Natural killer cell (primary cell): Measurements from ENCODE around the gene MAN2A2. TPM values are rescaled to one million over a fixed set of nuclear protein-coding genes. Genes with fewer than 3 reads are reported as not detected.

Experiments
- ATAC-seq, 3 donors: fragments of 150-1000 bp in 2 of 3; fragments of 200-7000 bp in 1 of 3; cut with Tn5 transposase; 1 replicate in 1 of 3; 2 replicates in 2 of 3; pipeline ENCODE4 v1.10.0; 2021; ENCODE audit warnings: mild to moderate bottlenecking in 2 of 3, moderate library complexity in 2 of 3
- DNase-seq, 2 donors: peaks; one replicate each; pipeline versions ENCODE4 v3.0.0 to v3.0.0-alpha.2; 2013 to 2021; ENCODE audit warnings: mixed read lengths in 1 of 2
- H3K27ac ChIP-seq: one replicate; pipeline ENCODE4 v1.5.1; 2013; ENCODE audit warnings: mild to moderate bottlenecking, low read length
- H3K27me3 ChIP-seq: one replicate; pipeline ENCODE4 v1.6.1; 2013; ENCODE audit warnings: low read length; ENCODE audit not compliant: control insufficient read depth, insufficient read depth
- H3K36me3 ChIP-seq: one replicate; pipeline ENCODE4 v1.6.1; 2013; ENCODE audit warnings: low read length; ENCODE audit not compliant: control insufficient read depth, insufficient read depth
- H3K4me1 ChIP-seq: one replicate; pipeline ENCODE4 v1.6.1; 2013; ENCODE audit warnings: low read length; ENCODE audit not compliant: control insufficient read depth, insufficient read depth
- H3K4me3 ChIP-seq: one replicate; pipeline ENCODE4 v1.5.1; 2013; ENCODE audit warnings: low read length
- H3K9me3 ChIP-seq: one replicate; pipeline ENCODE4 v1.6.1; 2013; ENCODE audit warnings: low read length; ENCODE audit not compliant: control insufficient read depth, insufficient read depth
- H3K27ac Mint-ChIP-seq, 2 donors: one replicate each; pipeline ENCODE4 v1.8.0; 2022; ENCODE audit warnings: mild to moderate bottlenecking in 2 of 2, mixed read lengths in 2 of 2, moderate library complexity in 1 of 2
- H3K27me3 Mint-ChIP-seq, 2 donors: one replicate each; pipeline ENCODE4 v1.8.0; 2022; ENCODE audit warnings: low read depth in 2 of 2, mixed read lengths in 2 of 2
- H3K36me3 Mint-ChIP-seq: one replicate; pipeline ENCODE4 v1.8.0; 2022; ENCODE audit warnings: mixed read lengths
- H3K4me1 Mint-ChIP-seq, 2 donors: one replicate each; pipeline ENCODE4 v1.8.0; 2022; ENCODE audit warnings: mixed read lengths in 2 of 2
- H3K4me3 Mint-ChIP-seq: one replicate; pipeline ENCODE4 v1.8.0; 2022; ENCODE audit warnings: mild to moderate bottlenecking, moderate library complexity, mixed read lengths
- H3K9me3 Mint-ChIP-seq, 2 donors: one replicate each; pipeline ENCODE4 v1.8.0; 2022; ENCODE audit warnings: mixed read lengths in 2 of 2
- WGBS: methylation state at CpG from one replicate; pipeline ENCODE4 v1.1.7; 2013; ENCODE audit warnings: missing lambda C conversion rate; ENCODE audit not compliant: insufficient coverage; 5-methylcytosine and 5-hydroxymethylcytosine counted together
- intact Hi-C: fragments of 100-400 bp; cut with micrococcal nuclease; formaldehyde crosslinking; loops from one replicate; pipeline ENCODE4 v1.14.2; 2022
- total RNA-seq, 4 donors: library from RNA; stranded (reverse); fragments of 120-200 nt in 1 of 4; gene quantifications; one replicate each; pipeline versions ENCODE4 v1.2.3 to v1.2.4, GENCODE V29; 2013 to 2022
- TF ChIP-seq, protein P1 (sequence below): fragments of 200-600 bp; IDR thresholded peaks from one replicate; pipeline ENCODE4 v1.8.0; 2022; ENCODE audit warnings: antibody characterized with exemption

Gene MAN2A2
- total RNA-seq, 3 donors from 2014 or later (not counting 1 experiment from before 2014, with no cell fraction given): 158 to 200 (median 177) TPM

DNA sequence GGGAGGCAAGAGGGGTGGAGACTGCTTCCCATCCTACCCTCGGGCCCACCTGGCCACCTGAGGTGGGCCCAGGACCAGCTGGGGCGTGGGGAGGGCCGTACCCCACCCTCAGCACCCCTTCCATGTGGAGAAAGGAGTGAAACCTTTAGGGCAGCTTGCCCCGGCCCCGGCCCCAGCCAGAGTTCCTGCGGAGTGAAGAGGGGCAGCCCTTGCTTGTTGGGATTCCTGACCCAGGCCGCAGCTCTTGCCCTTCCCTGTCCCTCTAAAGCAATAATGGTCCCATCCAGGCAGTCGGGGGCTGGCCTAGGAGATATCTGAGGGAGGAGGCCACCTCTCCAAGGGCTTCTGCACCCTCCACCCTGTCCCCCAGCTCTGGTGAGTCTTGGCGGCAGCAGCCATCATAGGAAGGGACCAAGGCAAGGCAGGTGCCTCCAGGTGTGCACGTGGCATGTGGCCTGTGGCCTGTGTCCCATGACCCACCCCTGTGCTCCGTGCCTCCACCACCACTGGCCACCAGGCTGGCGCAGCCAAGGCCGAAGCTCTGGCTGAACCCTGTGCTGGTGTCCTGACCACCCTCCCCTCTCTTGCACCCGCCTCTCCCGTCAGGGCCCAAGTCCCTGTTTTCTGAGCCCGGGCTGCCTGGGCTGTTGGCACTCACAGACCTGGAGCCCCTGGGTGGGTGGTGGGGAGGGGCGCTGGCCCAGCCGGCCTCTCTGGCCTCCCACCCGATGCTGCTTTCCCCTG, 21.0 kb upstream of the MAN2A2 start:
- Mint-ChIP-seq H3K27me3 (no peaks in the 10 kb centered on the region), H3K36me3 (no peaks in the 10 kb centered on the region), H3K9me3 (no peaks in the 10 kb centered on the region), H3K27ac (peak overlapping the region; percentile 60 to 86), H3K4me1 (peaks cover 27 to 30% of the 10 kb centered on the region in 2 donors), H3K4me3 (no peak overlapping the region)
- TF ChIP-seq, protein P1, sequence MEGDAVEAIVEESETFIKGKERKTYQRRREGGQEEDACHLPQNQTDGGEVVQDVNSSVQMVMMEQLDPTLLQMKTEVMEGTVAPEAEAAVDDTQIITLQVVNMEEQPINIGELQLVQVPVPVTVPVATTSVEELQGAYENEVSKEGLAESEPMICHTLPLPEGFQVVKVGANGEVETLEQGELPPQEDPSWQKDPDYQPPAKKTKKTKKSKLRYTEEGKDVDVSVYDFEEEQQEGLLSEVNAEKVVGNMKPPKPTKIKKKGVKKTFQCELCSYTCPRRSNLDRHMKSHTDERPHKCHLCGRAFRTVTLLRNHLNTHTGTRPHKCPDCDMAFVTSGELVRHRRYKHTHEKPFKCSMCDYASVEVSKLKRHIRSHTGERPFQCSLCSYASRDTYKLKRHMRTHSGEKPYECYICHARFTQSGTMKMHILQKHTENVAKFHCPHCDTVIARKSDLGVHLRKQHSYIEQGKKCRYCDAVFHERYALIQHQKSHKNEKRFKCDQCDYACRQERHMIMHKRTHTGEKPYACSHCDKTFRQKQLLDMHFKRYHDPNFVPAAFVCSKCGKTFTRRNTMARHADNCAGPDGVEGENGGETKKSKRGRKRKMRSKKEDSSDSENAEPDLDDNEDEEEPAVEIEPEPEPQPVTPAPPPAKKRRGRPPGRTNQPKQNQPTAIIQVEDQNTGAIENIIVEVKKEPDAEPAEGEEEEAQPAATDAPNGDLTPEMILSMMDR: no peak
- no peaks in the 10 kb centered on the region for H3K27me3 ChIP-seq
- peaks cover 57% of the 10 kb centered on the region for H3K36me3 ChIP-seq
- peaks cover 52% of the 10 kb centered on the region for H3K4me1 ChIP-seq
- no peak overlapping the region for H3K4me3 ChIP-seq
- ATAC-seq (no peak), DNase-seq (no peak)
- peak overlapping the region; percentile 61 for H3K27ac ChIP-seq
- intact Hi-C loops: no loop called here
- 90% methylated on average over 19 of the region's 19 CpGs for WGBS
- no peaks in the 10 kb centered on the region for H3K9me3 ChIP-seq

DNA sequence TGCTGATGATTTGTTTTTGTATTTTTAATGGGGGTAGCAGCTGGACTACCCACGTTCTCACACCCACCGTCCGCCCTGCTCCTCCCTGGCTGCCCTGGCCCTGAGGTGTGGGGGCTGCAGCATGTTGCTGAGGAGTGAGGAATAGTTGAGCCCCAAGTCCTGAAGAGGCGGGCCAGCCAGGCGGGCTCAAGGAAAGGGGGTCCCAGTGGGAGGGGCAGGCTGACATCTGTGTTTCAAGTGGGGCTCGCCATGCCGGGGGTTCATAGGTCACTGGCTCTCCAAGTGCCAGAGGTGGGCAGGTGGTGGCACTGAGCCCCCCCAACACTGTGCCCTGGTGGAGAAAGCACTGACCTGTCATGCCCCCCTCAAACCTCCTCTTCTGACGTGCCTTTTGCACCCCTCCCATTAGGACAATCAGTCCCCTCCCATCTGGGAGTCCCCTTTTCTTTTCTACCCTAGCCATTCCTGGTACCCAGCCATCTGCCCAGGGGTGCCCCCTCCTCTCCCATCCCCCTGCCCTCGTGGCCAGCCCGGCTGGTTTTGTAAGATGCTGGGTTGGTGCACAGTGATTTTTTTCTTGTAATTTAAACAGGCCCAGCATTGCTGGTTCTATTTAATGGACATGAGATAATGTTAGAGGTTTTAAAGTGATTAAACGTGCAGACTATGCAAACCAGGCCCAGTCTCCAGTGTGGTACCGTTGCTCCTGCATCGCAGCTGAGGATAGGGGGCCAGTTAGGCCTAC, 20.1 kb upstream of the MAN2A2 start:
- Mint-ChIP-seq H3K27me3 (no peaks in the 10 kb centered on the region), H3K4me1 (peaks cover 19 to 31% of the 10 kb centered on the region in 2 donors), H3K27ac (peak overlapping the region; percentile 60 to 86), H3K9me3 (no peaks in the 10 kb centered on the region), H3K36me3 (no peaks in the 10 kb centered on the region), H3K4me3 (peak overlapping the region; percentile 45)
- WGBS: 81% methylated on average over 11 of the region's 13 CpGs
- peaks cover 47% of the 10 kb centered on the region for H3K4me1 ChIP-seq
- no peaks in the 10 kb centered on the region for H3K9me3 ChIP-seq
- H3K27ac ChIP-seq: peak overlapping the region; percentile 61
- DNase-seq: no peak
- no peak overlapping the region for H3K4me3 ChIP-seq
- intact Hi-C loops: no loop called here
- H3K27me3 ChIP-seq: no peaks in the 10 kb centered on the region
- H3K36me3 ChIP-seq: peaks cover 56% of the 10 kb centered on the region
- ATAC-seq: no peak
- TF ChIP-seq, protein P1: no peak

DNA sequence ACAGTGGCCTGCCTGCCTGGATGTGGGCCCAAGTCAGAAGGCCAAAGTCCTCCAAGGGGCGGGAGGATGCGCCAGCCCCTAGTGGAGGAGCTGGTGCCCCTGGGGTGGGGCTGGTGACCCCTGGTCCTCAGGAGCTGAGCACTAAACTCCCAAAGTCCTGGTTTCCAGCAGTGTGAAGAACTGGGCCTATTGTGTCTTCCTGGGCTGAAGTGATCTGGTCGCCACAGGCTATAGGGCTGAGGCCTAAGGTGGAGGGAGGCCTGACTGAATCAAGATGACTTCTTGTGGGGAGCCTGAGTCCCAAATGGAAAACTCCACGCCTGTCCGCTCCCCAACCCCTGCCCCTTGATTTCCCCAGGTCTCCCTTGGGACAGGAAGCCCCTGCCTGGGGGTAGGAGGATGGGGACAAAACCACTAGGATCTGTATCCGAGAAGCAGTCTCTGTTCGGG, 19.6 kb upstream of the MAN2A2 start:
- no peaks in the 10 kb centered on the region for H3K9me3 Mint-ChIP-seq
- WGBS: 65% methylated on average over 7 of the region's 7 CpGs
- ATAC-seq (no peak), DNase-seq (no peak)
- TF ChIP-seq, protein P1: no peak
- Histone ChIP-seq H3K27me3 (no peaks in the 10 kb centered on the region), H3K27ac (peak overlapping the region; percentile 61), H3K4me3 (peak overlapping the region; percentile 28), H3K4me1 (peaks cover 47% of the 10 kb centered on the region), H3K36me3 (peaks cover 50% of the 10 kb centered on the region), H3K9me3 (no peaks in the 10 kb centered on the region)
- peak overlapping the region; percentile 45 for H3K4me3 Mint-ChIP-seq
- H3K36me3 Mint-ChIP-seq: no peaks in the 10 kb centered on the region
- H3K27me3 Mint-ChIP-seq: no peaks in the 10 kb centered on the region
- peak overlapping the region; percentile 60 to 86 for H3K27ac Mint-ChIP-seq
- intact Hi-C loops: no loop called here
- H3K4me1 Mint-ChIP-seq: peaks cover 17 to 31% of the 10 kb centered on the region in 2 donors
